A549 (cell line): Measurements from ENCODE around the gene GMPPB. TPM values are rescaled to one million over a fixed set of nuclear protein-coding genes. Genes with fewer than 3 reads are reported as not detected.

ENCODE experiments used
- ATAC-seq, 2 experiments: fragments of 200-7000 bp in 1 of 2; fragments of >200 bp in 1 of 2; cut with Nextera tagmentation in 1 of 2; cut with Tn5 transposase in 1 of 2; 3 replicates each; pipeline versions ENCODE4 v1.8.0 to v1.9.1; 2018 to 2020; ENCODE audit warnings: mild to moderate bottlenecking in 1 of 2, moderate library complexity in 1 of 2
- CTCF ChIA-PET: fragments of 300-600 bp; sonication (Branson Sonifier 250); formaldehyde crosslinking; extraction: SDS; loops from one replicate; lab custom pipeline; 2021; ENCODE audit warnings: antibody characterized with exemption, inconsistent platforms; lab: Yijun Ruan, JAX
- POLR2A ChIA-PET: fragments of 350-600 bp; formaldehyde crosslinking; extraction: SDS; loops from one replicate; lab custom pipeline; 2021; ENCODE audit warnings: antibody characterized with exemption, inconsistent platforms; lab: Yijun Ruan, JAX
- DNase-seq, 2 experiments: peaks; one replicate each; pipeline versions ENCODE4 v3.0.0 to v3.0.0-alpha.2; 2011 to 2016; ENCODE audit warnings: low read depth in 1 of 2, low spot score in 1 of 2
- FAIRE-seq: peaks from 2 replicates; lab custom pipeline; 2011; peaks lifted over from hg19 to GRCh38; lab: Jason Lieb, UNC
- H3K27ac ChIP-seq, 2 experiments: fragments of >200 bp; sonication (Bioruptor Twin); formaldehyde crosslinking; 3 replicates each; pipeline ENCODE4 v1.5.1; 2016 to 2017
- H3K4me1 ChIP-seq: fragments of >200 bp; sonication (Bioruptor Twin); formaldehyde crosslinking; 3 replicates; pipeline ENCODE4 v1.6.1; 2016
- H3K4me2 ChIP-seq: fragments of >200 bp; sonication (Bioruptor Twin); formaldehyde crosslinking; 3 replicates; pipeline ENCODE4 v1.6.1; 2016
- H3K4me3 ChIP-seq: fragments of >200 bp; sonication (Bioruptor Twin); formaldehyde crosslinking; 3 replicates; pipeline ENCODE4 v1.5.1; 2016
- H3K9me3 ChIP-seq: fragments of >200 bp; sonication (Bioruptor Twin); formaldehyde crosslinking; 3 replicates; pipeline ENCODE4 v1.6.1; 2016
- BHLHE40 ChIP-seq: IDR thresholded peaks from 2 replicates; pipeline ENCODE4 v1.6.1; 2012; ENCODE audit warnings: low read depth, low read length, inconsistent platforms
- CHD2 ChIP-seq: fragments of 150-350 bp; IDR thresholded peaks from 2 replicates; pipeline ENCODE4 v1.6.1; 2014; ENCODE audit warnings: low read length; ENCODE audit not compliant: partially characterized antibody
- EP300 ChIP-seq, 2 experiments: fragments of >200 bp; sonication (Bioruptor Twin); formaldehyde crosslinking; IDR thresholded peaks; 2 replicates in 1 of 2; 3 replicates in 1 of 2; pipeline ENCODE4 v1.6.1; 2016 to 2017
- HDAC2 ChIP-seq: fragments of 200-600 bp; sonication (generic); IDR thresholded peaks from 2 replicates; pipeline ENCODE4 v1.6.1; 2016
- HOXB5 ChIP-seq: fragments of 250-450 bp; sonication (Bioruptor Pico); IDR thresholded peaks from 2 replicates; pipeline ENCODE4 v1.5.0; 2020; ENCODE audit warnings: mild to moderate bottlenecking, moderate library complexity
- MAFK ChIP-seq: fragments of 450-650 bp; IDR thresholded peaks from 2 replicates; pipeline ENCODE4 v1.6.1; 2014; ENCODE audit not compliant: partially characterized antibody
- MAZ ChIP-seq: fragments of 150-350 bp; IDR thresholded peaks from 2 replicates; pipeline ENCODE4 v1.6.1; 2014; ENCODE audit warnings: antibody characterized with exemption, low read depth, low read length, borderline replicate concordance
- NPAS2 ChIP-seq: fragments of 250-450 bp; sonication (Bioruptor Pico); IDR thresholded peaks from 2 replicates; pipeline ENCODE4 v1.8.0; 2022; ENCODE audit warnings: mild to moderate bottlenecking, moderate library complexity, borderline replicate concordance
- RAD21 ChIP-seq, 2 experiments: fragments of >200 bp in 1 of 2; sonication (Bioruptor Twin) in 1 of 2; formaldehyde crosslinking in 1 of 2; IDR thresholded peaks in 1 of 2; conservative IDR thresholded peaks in 1 of 2; 2 replicates in 1 of 2; 3 replicates in 1 of 2; pipeline ENCODE4 v1.6.1; 2012 to 2018; ENCODE audit warnings: inconsistent platforms in 1 of 2
- RCOR1 ChIP-seq: fragments of 150-350 bp; IDR thresholded peaks from 2 replicates; pipeline ENCODE4 v1.6.1; 2014; ENCODE audit warnings: antibody characterized with exemption, low read length, low read depth
- RFX5 ChIP-seq: fragments of 450-650 bp; IDR thresholded peaks from 2 replicates; pipeline ENCODE4 v1.7.1; 2014; ENCODE audit warnings: antibody characterized with exemption, mild to moderate bottlenecking, moderate library complexity
- SREBF2 ChIP-seq: fragments of 450-650 bp; IDR thresholded peaks from 2 replicates; pipeline ENCODE4 v1.6.1; 2014; ENCODE audit warnings: mild to moderate bottlenecking, moderate library complexity
- WGBS: methylation state at CpG from one replicate; pipeline ENCODE4 v1.1.6; 2017; ENCODE audit errors: missing lambda C conversion rate; 5-methylcytosine and 5-hydroxymethylcytosine counted together
- polyA plus RNA-seq, 4 experiments: library from polyadenylated mRNA; depleted of rRNA in 3 of 4; stranded (reverse); fragments of >200 nt; fragmentation: RNase III in 1 of 4; extraction: RNeasy Plus Mini Kit Qiagen cat#74134 plus additional on column Dnase treatment in 1 of 4; gene quantifications; 2 replicates in 3 of 4; 3 replicates in 1 of 4; pipeline ENCODE4 v1.2.3, GENCODE V29; 2011 to 2017
- TF ChIP-seq, protein P1 (sequence below): fragments of >200 bp; sonication (Bioruptor Twin); formaldehyde crosslinking; IDR thresholded peaks from 3 replicates; pipeline ENCODE4 v1.5.1; 2016
- TF ChIP-seq, protein P2 (sequence below): fragments of 150-350 bp; IDR thresholded peaks from 2 replicates; pipeline ENCODE4 v1.6.1; 2014; ENCODE audit warnings: low read depth, mild to moderate bottlenecking, low read length
- TF ChIP-seq, protein P3 (sequence below): IDR thresholded peaks from 2 replicates; pipeline ENCODE4 v1.6.1; 2012; ENCODE audit warnings: low read depth, borderline replicate concordance
- TF ChIP-seq, protein P4 (sequence below): fragments of 450-650 bp; IDR thresholded peaks from 2 replicates; pipeline ENCODE4 v1.6.1; 2014; ENCODE audit warnings: antibody characterized with exemption

Gene GMPPB
- polyA plus RNA-seq, 2 of the 4 experiments (the other 2 are of a cell fraction), result 12.9 to 24.1 TPM

DNA sequence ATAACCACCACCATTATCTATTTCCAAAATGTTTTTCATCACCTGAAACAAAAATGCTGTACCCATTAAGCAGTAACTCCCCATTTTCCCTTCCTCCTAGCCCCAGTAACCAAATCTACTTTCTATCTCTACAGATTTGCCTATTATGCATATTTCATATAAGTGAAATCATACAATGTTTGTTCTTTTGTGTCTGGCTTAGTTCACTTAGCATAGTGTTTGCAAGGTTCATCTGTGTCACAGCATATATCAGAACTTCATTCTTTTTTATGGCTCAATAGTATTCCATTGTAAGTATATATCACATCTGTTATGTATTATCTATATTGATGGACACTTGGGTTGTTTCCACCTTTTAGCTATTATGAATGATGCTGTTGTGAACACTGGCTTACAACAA lies 16.7 kb upstream of the GMPPB start:
- Histone ChIP-seq H3K4me1 (no peaks in the 10 kb centered on the region), H3K4me2 (no peak overlapping the region), H3K27ac (no peak overlapping the region), H3K9me3 (no peaks in the 10 kb centered on the region), H3K4me3 (no peak overlapping the region)
- TF ChIP-seq MAFK, result peak; percentile 32
- TF ChIP-seq, protein P1, sequence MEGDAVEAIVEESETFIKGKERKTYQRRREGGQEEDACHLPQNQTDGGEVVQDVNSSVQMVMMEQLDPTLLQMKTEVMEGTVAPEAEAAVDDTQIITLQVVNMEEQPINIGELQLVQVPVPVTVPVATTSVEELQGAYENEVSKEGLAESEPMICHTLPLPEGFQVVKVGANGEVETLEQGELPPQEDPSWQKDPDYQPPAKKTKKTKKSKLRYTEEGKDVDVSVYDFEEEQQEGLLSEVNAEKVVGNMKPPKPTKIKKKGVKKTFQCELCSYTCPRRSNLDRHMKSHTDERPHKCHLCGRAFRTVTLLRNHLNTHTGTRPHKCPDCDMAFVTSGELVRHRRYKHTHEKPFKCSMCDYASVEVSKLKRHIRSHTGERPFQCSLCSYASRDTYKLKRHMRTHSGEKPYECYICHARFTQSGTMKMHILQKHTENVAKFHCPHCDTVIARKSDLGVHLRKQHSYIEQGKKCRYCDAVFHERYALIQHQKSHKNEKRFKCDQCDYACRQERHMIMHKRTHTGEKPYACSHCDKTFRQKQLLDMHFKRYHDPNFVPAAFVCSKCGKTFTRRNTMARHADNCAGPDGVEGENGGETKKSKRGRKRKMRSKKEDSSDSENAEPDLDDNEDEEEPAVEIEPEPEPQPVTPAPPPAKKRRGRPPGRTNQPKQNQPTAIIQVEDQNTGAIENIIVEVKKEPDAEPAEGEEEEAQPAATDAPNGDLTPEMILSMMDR, result no peak
- ChIA-PET CTCF (no interaction called here), POLR2A (no interaction called here)
- FAIRE-seq (no peak), ATAC-seq (no peak), DNase-seq (no peak)

DNA sequence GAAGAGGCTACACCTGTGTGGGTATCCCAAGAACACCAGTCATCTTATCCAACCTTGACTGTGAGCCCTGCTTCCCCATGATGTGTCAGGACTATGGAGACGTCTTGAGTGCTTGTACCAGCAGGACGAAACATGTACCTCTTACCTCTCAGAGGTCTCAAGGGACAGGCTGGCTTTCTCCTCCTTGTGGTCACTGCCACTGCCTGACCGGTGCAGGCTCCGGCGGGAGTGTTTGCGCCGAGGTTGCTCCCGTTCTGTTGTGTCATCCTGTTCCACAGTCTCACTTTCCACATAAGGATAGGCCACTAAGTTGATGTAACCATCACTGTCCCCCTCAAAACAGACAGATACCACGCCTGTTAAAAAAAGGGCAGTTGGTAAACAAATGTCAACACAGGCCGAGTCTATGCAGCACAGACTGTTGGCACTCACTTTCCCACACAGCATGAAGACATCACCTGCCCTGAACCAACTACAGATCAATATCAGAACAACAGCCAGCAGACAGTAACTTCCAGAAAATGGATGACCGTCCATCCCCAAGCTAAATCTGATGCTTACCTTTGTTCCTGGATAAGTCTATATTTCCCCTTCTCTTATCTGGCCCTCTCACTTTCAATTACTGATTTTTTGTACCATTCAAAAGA lies 14.4 kb upstream of the GMPPB start:
- no peak overlapping the region for H3K4me2 ChIP-seq
- DNase-seq (no peak), ATAC-seq (no peak), FAIRE-seq (no peak)
- no peak overlapping the region for H3K27ac ChIP-seq
- POLR2A ChIA-PET, result no interaction called here
- no peaks in the 10 kb centered on the region for H3K9me3 ChIP-seq
- H3K4me3 ChIP-seq, result no peak overlapping the region
- 86% methylated on average over 7 of the region's 11 CpGs for WGBS
- no peaks in the 10 kb centered on the region for H3K4me1 ChIP-seq
- TF ChIP-seq, protein P2, sequence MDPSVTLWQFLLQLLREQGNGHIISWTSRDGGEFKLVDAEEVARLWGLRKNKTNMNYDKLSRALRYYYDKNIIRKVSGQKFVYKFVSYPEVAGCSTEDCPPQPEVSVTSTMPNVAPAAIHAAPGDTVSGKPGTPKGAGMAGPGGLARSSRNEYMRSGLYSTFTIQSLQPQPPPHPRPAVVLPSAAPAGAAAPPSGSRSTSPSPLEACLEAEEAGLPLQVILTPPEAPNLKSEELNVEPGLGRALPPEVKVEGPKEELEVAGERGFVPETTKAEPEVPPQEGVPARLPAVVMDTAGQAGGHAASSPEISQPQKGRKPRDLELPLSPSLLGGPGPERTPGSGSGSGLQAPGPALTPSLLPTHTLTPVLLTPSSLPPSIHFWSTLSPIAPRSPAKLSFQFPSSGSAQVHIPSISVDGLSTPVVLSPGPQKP, result no peak
- TF ChIP-seq, protein P3, sequence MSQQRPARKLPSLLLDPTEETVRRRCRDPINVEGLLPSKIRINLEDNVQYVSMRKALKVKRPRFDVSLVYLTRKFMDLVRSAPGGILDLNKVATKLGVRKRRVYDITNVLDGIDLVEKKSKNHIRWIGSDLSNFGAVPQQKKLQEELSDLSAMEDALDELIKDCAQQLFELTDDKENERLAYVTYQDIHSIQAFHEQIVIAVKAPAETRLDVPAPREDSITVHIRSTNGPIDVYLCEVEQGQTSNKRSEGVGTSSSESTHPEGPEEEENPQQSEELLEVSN, result no peak
- TF ChIP-seq, protein P4, sequence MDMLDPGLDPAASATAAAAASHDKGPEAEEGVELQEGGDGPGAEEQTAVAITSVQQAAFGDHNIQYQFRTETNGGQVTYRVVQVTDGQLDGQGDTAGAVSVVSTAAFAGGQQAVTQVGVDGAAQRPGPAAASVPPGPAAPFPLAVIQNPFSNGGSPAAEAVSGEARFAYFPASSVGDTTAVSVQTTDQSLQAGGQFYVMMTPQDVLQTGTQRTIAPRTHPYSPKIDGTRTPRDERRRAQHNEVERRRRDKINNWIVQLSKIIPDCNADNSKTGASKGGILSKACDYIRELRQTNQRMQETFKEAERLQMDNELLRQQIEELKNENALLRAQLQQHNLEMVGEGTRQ, result no peak
- TF ChIP-seq HDAC2 (no peak), BHLHE40 (no peak), CHD2 (no peak), EP300 (IDR thresholded peaks at IDR 0.05) (no peak), SREBF2 (no peak)
- CTCF ChIA-PET, result interaction anchor here (1.0 kb wide), 1 partner anchor 101 kb away, joined by 3 read pairs; no protein-coding TSS in a partner anchor

DNA sequence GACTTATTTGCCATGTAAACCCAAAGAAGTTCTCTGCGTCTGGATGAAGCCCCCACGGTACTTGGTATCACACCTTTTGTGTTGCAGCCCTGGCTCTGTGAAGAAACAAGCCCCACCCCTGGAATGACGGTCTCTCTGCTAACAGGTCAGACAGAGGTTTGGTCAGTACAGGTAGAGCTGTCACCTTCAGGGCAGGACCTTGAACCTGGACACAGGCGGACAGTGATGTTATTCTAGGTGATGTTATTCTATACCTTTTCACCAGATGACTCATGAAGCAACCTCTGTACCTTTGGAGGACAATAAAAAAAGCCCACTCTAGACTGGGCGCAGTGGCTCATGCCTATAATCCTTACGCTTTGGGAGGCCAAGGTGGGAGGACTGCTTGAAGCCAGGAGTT lies 11.0 kb upstream of the GMPPB start:
- 92% methylated on average over 4 of the region's 6 CpGs for WGBS
- no peak for ATAC-seq
- POLR2A ChIA-PET, result interaction anchor here (0.6 kb wide), 1 partner anchor 102 kb away, joined by 5 read pairs; no protein-coding TSS in a partner anchor
- no peak for FAIRE-seq
- DNase-seq, result no peak
- no peaks in the 10 kb centered on the region for H3K4me1 ChIP-seq
- no peak overlapping the region for H3K4me2 ChIP-seq
- H3K4me3 ChIP-seq, result no peak overlapping the region
- TF ChIP-seq RFX5 (no peak), MAZ (no peak), HOXB5 (no peak), RAD21 (conservative IDR thresholded peaks at IDR 0.05 in 1 of 2, IDR thresholded peaks at IDR 0.05 in 1 of 2) (no peak), NPAS2 (CRISPR knock-in tag) (no peak), RCOR1 (no peak)
- CTCF ChIA-PET, result no interaction called here
- no peak overlapping the region for H3K27ac ChIP-seq
- H3K9me3 ChIP-seq, result no peaks in the 10 kb centered on the region
